ENCODE data around the gene CTSH. TPM values are rescaled to one million over a fixed set of nuclear protein-coding genes. Genes with fewer than 3 reads are reported as not detected.

The CTSH gene
- polyA plus RNA-seq, 1 experiment: 30.9 TPM

DNA sequence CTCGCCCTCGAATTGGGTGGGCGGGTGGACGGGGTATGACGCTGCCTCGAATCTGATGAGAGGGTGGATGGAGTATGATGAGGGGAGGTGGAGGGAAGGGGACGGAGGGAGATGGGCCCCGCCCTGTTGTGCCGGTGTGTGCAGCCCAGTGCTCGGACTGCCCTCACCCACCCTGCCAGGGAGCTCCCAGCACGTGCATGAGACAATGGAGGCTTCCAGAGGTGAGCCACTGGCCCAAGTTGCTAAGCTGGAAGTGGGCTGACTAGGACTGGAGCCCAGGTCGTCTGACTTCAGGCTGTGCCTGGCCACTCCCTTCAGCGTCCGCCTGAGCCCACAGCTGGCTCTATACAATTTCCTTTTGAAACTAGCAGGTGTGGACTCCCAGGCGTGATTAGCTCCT, 47.0 kb upstream of the CTSH start:
- POLR2A ChIA-PET: no interaction called here
- CTCF ChIA-PET: interaction anchor here (0.6 to 1.1 kb wide), 3 partner anchors 12 to 679 kb away, joined by 3 to 4 read pairs (median 3); no protein-coding TSS in a partner anchor
- H3K36me3 ChIP-seq (ENCODE audit: control insufficient read depth, insufficient read depth, low read length): no peaks in the 10 kb centered on the region
- H3K27me3 ChIP-seq (ENCODE audit: control insufficient read depth, insufficient read depth, low read length): no peaks in the 10 kb centered on the region
- H3K4me3 ChIP-seq (ENCODE audit: low read depth, low read length): no peak overlapping the region
- TF ChIP-seq, protein P1, sequence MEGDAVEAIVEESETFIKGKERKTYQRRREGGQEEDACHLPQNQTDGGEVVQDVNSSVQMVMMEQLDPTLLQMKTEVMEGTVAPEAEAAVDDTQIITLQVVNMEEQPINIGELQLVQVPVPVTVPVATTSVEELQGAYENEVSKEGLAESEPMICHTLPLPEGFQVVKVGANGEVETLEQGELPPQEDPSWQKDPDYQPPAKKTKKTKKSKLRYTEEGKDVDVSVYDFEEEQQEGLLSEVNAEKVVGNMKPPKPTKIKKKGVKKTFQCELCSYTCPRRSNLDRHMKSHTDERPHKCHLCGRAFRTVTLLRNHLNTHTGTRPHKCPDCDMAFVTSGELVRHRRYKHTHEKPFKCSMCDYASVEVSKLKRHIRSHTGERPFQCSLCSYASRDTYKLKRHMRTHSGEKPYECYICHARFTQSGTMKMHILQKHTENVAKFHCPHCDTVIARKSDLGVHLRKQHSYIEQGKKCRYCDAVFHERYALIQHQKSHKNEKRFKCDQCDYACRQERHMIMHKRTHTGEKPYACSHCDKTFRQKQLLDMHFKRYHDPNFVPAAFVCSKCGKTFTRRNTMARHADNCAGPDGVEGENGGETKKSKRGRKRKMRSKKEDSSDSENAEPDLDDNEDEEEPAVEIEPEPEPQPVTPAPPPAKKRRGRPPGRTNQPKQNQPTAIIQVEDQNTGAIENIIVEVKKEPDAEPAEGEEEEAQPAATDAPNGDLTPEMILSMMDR (IDR thresholded peaks at IDR 0.05; ENCODE audit: insufficient read depth, low read depth, low read length): no peak
- DNase-seq (ENCODE audit: low read depth): no peak

DNA sequence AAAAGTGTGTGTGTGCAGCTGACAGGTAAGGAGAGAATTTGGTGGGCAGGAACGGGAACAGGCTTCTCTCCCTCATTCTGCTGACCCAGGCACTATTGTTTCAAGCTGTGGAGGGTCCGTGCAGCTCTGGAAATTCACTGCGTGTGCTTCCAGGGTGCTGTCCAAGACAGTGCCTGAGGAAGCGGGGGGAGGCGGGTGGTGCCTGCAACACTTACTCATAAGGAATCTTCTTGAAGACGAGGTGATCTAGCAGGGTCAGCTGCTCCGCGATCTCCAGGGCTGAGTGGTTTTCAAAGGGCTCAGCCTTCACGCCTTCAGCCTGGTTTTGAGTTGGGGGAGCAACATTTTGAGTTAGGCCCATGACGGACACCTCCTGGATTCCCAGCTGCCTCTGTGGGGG, 46.6 kb upstream of the CTSH start:
- TF ChIP-seq, protein P1 (IDR thresholded peaks at IDR 0.05; ENCODE audit: insufficient read depth, low read depth, low read length): no peak
- DNase-seq (ENCODE audit: low read depth): no peak
- no peaks in the 10 kb centered on the region for H3K27me3 ChIP-seq (ENCODE audit: control insufficient read depth, insufficient read depth, low read length)
- CTCF ChIA-PET: interaction anchor here (0.6 to 1.1 kb wide), 3 partner anchors 13 to 678 kb away, joined by 3 to 4 read pairs (median 3); no protein-coding TSS in a partner anchor
- no peaks in the 10 kb centered on the region for H3K36me3 ChIP-seq (ENCODE audit: control insufficient read depth, insufficient read depth, low read length)
- H3K4me3 ChIP-seq (ENCODE audit: low read depth, low read length): no peak overlapping the region
- POLR2A ChIA-PET: no interaction called here

DNA sequence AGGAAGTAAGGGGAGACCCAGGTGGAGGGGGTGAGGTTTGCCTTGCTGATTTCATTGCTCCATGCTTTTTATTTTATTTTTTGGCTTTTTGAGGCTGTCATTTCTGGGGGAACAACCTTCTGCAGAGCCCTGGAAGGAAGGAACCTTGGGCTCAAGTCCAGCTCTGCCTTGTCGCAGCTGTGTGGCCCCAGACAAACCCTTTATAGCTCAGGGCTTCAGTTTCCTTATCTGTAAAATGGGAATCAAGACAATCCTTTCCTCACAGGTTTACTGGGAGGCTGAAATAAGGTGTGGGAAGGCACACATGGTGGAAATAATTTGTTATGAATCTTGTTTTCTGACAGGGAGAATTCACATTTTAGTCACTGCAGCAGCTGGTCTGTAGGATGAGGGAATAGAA, 45.4 kb upstream of the CTSH start:
- ChIA-PET POLR2A (no interaction called here), CTCF (no interaction called here)
- Histone ChIP-seq H3K27me3 (ENCODE audit: control insufficient read depth, insufficient read depth, low read length) (no peaks in the 10 kb centered on the region), H3K36me3 (ENCODE audit: control insufficient read depth, insufficient read depth, low read length) (no peaks in the 10 kb centered on the region), H3K4me3 (ENCODE audit: low read depth, low read length) (no peak overlapping the region)
- DNase-seq (ENCODE audit: low read depth): no peak
- TF ChIP-seq, protein P1 (IDR thresholded peaks at IDR 0.05; ENCODE audit: insufficient read depth, low read depth, low read length): no peak

DNA sequence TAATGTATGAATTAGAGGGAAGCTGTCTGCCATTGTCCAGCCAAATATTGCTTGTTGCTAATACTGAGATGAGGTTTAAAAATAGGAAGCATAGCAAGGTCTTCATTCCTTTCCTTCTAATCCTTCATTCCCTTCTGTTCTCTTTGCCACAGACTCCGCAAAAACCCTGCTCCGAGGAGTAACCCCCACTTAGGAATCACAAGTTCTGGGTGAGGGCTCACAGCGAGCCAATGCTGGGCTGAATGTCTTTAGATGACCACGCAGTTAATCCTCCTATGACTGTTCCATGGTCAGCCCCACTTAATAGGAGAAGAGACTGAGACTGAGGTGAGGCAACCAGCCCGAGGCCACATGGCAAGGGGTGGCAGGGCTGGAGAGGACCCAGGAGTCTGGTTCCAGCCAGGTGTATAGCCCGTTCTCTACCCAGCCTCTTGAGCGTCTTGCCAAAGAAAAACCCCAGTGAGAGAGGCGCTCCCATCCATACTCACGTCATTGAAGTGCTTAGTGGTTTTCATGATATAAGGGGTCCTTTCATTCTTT, 44.9 kb upstream of the CTSH start:
- POLR2A ChIA-PET: interaction anchor here (0.9 kb wide), 1 partner anchor 83 kb away, joined by 4 read pairs; no protein-coding TSS in a partner anchor

DNA sequence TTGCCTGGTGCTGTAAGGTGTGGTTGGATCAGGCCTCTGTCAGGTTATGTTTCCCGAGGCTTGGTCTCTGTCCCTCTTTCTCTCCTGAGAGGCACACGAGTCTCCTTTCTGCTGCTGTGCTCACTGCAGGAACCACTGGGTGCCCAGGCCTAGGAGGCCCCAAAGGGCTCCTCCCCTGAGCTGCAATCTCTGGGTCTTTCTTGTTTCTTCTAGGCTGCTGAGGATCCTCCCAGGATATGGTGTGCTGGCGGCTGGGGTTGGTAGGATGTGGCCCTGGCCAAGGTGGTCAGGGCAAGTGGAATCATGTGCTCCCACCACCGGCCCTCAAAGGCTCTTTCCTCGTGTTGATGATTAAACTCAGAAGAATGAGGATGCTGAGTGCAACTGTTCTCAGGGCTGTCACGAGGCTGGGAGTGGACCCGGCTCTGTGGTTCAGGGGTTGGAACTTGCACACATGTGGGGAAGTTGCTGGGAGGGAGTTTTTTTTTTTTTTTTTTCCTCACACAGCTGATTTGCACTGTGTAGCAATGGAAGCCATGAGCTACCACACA, 43.6 kb upstream of the CTSH start:
- H3K27me3 ChIP-seq (ENCODE audit: control insufficient read depth, insufficient read depth, low read length): no peaks in the 10 kb centered on the region
- no peaks in the 10 kb centered on the region for H3K36me3 ChIP-seq (ENCODE audit: control insufficient read depth, insufficient read depth, low read length)
- H3K4me3 ChIP-seq (ENCODE audit: low read depth, low read length): no peak overlapping the region
- TF ChIP-seq, protein P1 (IDR thresholded peaks at IDR 0.05; ENCODE audit: insufficient read depth, low read depth, low read length): no peak
- ChIA-PET POLR2A (interaction anchor here (0.6 to 0.9 kb wide), 3 partner anchors 27 to 115 kb away, joined by 4 to 5 read pairs (median 5); no protein-coding TSS in a partner anchor), CTCF (interaction anchor here (1.0 to 2.7 kb wide), 4 partner anchors 9 to 277 kb away, joined by 3 to 15 read pairs (median 6); no protein-coding TSS in a partner anchor)
- peak; percentile 97 for DNase-seq (ENCODE audit: low read depth)

More for the DNA sequence above, 44.9 kb upstream of the CTSH start:
- CTCF ChIA-PET: interaction anchor here (1.1 to 2.7 kb wide), 2 partner anchors 10 to 278 kb away, joined by 3 to 15 read pairs; no protein-coding TSS in a partner anchor
- TF ChIP-seq, protein P1 (IDR thresholded peaks at IDR 0.05; ENCODE audit: insufficient read depth, low read depth, low read length): no peak
- Histone ChIP-seq H3K27me3 (ENCODE audit: control insufficient read depth, insufficient read depth, low read length) (no peaks in the 10 kb centered on the region), H3K36me3 (ENCODE audit: control insufficient read depth, insufficient read depth, low read length) (no peaks in the 10 kb centered on the region), H3K4me3 (ENCODE audit: low read depth, low read length) (no peak overlapping the region)
- no peak for DNase-seq (ENCODE audit: low read depth)
